Raji (cell line): Measurements from ENCODE around the gene CDK10.

Experiments used
- POLR2A ChIP-seq: IDR thresholded peaks from 2 replicates; pipeline ENCODE4 v1.6.1; 2011; ENCODE audit warnings: low read depth, low read length, control low read depth; ENCODE audit not compliant: insufficient read depth

The CDK10 gene

GRCh38 chr16:89658221-89658879 is 28.1 kb upstream of the CDK10 start:
- TF ChIP-seq POLR2A: no peak

GRCh38 chr16:89660146-89660545 is 26.3 kb upstream of the CDK10 start:
- TF ChIP-seq POLR2A: no peak

- no peak for TF ChIP-seq POLR2A
These were observed 25.3 kb upstream of the CDK10 start for GRCh38 chr16:89661215-89661614.

- no peak for TF ChIP-seq POLR2A
These were observed 18.9 kb upstream of the CDK10 start for GRCh38 chr16:89667633-89668032.

- TF ChIP-seq POLR2A: no peak
These were observed 17.7 kb upstream of the CDK10 start for GRCh38 chr16:89668790-89669158.

- no peak for TF ChIP-seq POLR2A
These were observed 16.7 kb upstream of the CDK10 start for GRCh38 chr16:89669755-89670154.

GRCh38 chr16:89670496-89671431 is 15.7 kb upstream of the CDK10 start:
- TF ChIP-seq POLR2A: no peak

- TF ChIP-seq POLR2A: no peak
These were observed 14.1 kb upstream of the CDK10 start for GRCh38 chr16:89672177-89672941.

GRCh38 chr16:89678258-89678657 is 8.2 kb upstream of the CDK10 start:
- TF ChIP-seq POLR2A: no peak

GRCh38 chr16:89685916-89686315 is 573 bp upstream of the CDK10 start:
- no peak for TF ChIP-seq POLR2A

- TF ChIP-seq POLR2A: 0 out of 2 replicates have a peak, but pooled peaks have one; percentile 12
These were observed 827 bp downstream of the CDK10 start for GRCh38 chr16:89687092-89687940.

GRCh38 chr16:89688395-89688794 is 1.9 kb downstream of the CDK10 start:
- TF ChIP-seq POLR2A: no peak

GRCh38 chr16:89689142-89689541 is 2.7 kb downstream of the CDK10 start:
- TF ChIP-seq POLR2A: no peak

- TF ChIP-seq POLR2A: no peak
These were observed 4.0 kb downstream of the CDK10 start for GRCh38 chr16:89690392-89690901.
